ENCODE results near the gene LDLRAD4.

The LDLRAD4 gene

GRCh38 chr18:13300796-13301195 lies 82.2 kb downstream of the LDLRAD4 start:
- in situ Hi-C loops (cut with HindIII; ENCODE audit: low sequenced_read_pairs), result no loop called here
- no peak overlapping the region for H3K4me3 ChIP-seq (ENCODE audit: low read depth, low read length)
- DNase-seq (ENCODE audit: low read depth), result no peak
- TF ChIP-seq CTCF (IDR thresholded peaks at IDR 0.05; ENCODE audit: low read depth, low read length, missing control alignments), result no peak

GRCh38 chr18:13302040-13302439 lies 83.5 kb downstream of the LDLRAD4 start:
- DNase-seq (ENCODE audit: low read depth), result no peak
- TF ChIP-seq CTCF (IDR thresholded peaks at IDR 0.05; ENCODE audit: low read depth, low read length, missing control alignments), result no peak
- no peak overlapping the region for H3K4me3 ChIP-seq (ENCODE audit: low read depth, low read length)
- in situ Hi-C loops (cut with HindIII; ENCODE audit: low sequenced_read_pairs), result no loop called here

GRCh38 chr18:13302457-13303225 lies 84.1 kb downstream of the LDLRAD4 start:
- in situ Hi-C loops (cut with HindIII; ENCODE audit: low sequenced_read_pairs), result no loop called here
- peak; percentile 2 for DNase-seq (ENCODE audit: low read depth)
- no peak overlapping the region for H3K4me3 ChIP-seq (ENCODE audit: low read depth, low read length)
- TF ChIP-seq CTCF (IDR thresholded peaks at IDR 0.05; ENCODE audit: low read depth, low read length, missing control alignments), result no peak

- in situ Hi-C loops (cut with HindIII; ENCODE audit: low sequenced_read_pairs), result no loop called here
- DNase-seq (ENCODE audit: low read depth), result no peak
- no peak overlapping the region for H3K4me3 ChIP-seq (ENCODE audit: low read depth, low read length)
- no peak for TF ChIP-seq CTCF (IDR thresholded peaks at IDR 0.05; ENCODE audit: low read depth, low read length, missing control alignments)
Measured at GRCh38 chr18:13303756-13304364, 85.3 kb downstream of the LDLRAD4 start.

GRCh38 chr18:13305301-13305700 lies 86.7 kb downstream of the LDLRAD4 start:
- in situ Hi-C loops (cut with HindIII; ENCODE audit: low sequenced_read_pairs), result no loop called here
- no peak for DNase-seq (ENCODE audit: low read depth)
- H3K4me3 ChIP-seq (ENCODE audit: low read depth, low read length), result no peak overlapping the region
- TF ChIP-seq CTCF (IDR thresholded peaks at IDR 0.05; ENCODE audit: low read depth, low read length, missing control alignments), result no peak

- in situ Hi-C loops (cut with HindIII; ENCODE audit: low sequenced_read_pairs), result no loop called here
- H3K4me3 ChIP-seq (ENCODE audit: low read depth, low read length), result no peak overlapping the region
- no peak for TF ChIP-seq CTCF (IDR thresholded peaks at IDR 0.05; ENCODE audit: low read depth, low read length, missing control alignments)
- no peak for DNase-seq (ENCODE audit: low read depth)
Measured at GRCh38 chr18:13306583-13306982, 88.0 kb downstream of the LDLRAD4 start.

Data from astrocyte of the cerebellum (primary cell).